Stimulated activated CD4-positive, alpha-beta T cell treated with anti-CD3 and anti-CD28 coated beads, Interleukin-4, amount 100 ng/mL, for 24 hours (primary cell): Measurements from ENCODE around the gene CT45A1.
"Not testable (repeated sequence)": the region's sequence is repeated elsewhere in the genome, so short reads cannot be mapped to it uniquely, and the experiment has no call there.

Experiments
- DNase-seq: peaks from one replicate; pipeline ENCODE4 v3.0.0-alpha.2; 2020

CT45A1 gene, protein sequence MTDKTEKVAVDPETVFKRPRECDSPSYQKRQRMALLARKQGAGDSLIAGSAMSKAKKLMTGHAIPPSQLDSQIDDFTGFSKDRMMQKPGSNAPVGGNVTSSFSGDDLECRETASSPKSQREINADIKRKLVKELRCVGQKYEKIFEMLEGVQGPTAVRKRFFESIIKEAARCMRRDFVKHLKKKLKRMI

DNA sequence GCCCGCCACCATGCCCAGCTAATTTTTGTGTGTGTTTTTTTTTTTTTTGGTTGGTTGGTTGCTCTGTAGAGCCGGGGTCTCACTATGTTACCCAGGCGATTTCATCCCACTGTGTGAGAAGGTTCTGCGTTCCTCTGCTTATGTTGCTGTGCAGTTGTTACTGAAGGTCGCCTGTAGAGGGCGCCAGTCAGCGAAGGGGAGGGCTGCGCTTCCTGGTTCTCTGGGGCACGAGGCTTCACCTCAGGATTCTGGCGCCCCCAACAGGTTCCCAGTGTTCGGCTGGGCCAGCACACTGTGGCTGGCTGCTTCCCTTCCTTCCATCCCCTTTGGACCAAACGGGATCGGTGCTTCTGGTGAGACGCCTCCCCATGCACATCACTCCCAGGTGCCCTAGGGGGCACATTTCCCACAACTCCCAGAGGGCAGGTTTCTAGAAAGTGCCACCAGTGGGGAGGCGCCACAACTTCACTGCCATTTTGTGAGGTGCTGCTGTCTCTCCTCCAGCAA lies at the start of gene CT45A1:
TSS of gene CT45A1 (plus strand) at position 457 of the 507 bp plus-strand sequence. CDS start 5,302 bp downstream, outside the sequence.
- DNase-seq, result not testable (repeated sequence)

DNA sequence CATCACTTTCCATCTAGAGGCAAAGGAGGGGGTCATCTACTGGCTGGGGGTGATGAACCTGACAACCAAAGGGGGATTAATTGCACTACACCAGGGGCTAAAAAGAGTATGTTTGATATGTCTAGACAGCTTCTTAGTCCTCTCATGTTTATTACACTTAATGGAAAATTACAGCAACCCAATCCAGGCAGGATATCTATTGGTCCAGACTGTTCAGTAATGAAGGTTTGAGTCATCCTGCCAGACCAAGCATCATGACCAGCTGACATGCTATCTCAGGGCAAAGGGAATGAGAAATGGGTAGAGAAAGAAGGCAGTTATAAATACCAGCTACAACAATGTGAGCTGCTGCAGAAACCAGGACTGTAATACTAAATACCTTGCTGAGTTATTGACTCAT lies 40.5 kb upstream of the CT45A1 start:
- DNase-seq, result not testable (repeated sequence)

DNA sequence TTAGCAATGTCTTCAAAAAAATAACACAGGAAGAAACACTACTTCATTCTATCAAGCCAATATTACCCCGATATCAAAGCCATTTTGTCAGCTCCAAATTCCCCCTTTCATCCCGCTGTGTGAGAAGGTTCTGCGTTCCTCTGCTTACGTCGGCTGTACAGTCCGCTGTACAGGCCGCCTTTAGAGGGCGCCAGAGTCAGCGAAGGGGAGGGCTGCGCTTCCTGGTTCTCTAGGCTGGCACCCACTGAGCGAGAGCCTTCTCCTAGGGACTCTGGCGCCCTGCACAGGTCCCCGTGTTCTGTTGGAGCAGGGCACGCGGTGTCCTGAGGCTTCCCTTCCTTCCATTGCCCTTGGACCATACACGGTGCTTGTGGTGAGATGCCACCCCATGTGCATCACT lies 25.3 kb upstream of the CT45A1 start:
- no peak for DNase-seq

DNA sequence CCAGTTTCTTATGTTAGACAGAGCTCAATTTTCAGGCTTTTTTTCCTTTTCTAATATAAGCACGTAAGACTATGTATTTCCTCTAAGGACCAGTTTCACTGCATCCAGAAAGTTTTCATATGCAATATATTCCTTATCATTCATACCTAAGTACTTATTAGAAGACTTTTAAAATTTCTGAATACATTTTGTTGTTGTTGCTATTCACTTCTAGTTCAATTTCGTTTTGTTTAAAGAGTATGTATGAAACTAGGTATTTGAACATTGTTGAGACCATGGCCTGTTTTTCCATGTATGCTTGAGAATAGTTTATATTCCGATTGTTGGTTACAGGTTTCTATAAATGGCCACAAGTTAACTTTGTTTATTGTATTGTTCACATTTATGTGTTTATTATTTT lies 18.0 kb upstream of the CT45A1 start:
- DNase-seq, result no peak

DNA sequence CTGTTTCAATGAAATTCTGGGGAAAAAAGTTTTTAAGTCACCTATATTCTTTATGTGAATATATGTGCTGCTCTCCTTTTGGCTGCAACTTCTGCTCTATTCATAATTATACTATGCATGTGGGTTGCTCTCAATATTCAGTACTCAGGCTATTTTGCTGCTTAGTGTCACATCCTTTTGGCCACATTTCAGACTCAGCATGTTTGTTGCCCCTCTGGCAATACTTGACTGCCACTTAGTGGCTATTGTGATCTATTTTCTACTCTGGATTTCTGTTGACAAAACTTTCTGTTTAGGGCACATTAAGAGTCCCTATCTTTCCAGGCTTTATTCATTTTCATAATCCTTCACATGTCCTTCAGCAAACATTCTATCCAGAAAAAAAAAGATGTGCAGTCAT lies 15.8 kb upstream of the CT45A1 start:
- no peak for DNase-seq

DNA sequence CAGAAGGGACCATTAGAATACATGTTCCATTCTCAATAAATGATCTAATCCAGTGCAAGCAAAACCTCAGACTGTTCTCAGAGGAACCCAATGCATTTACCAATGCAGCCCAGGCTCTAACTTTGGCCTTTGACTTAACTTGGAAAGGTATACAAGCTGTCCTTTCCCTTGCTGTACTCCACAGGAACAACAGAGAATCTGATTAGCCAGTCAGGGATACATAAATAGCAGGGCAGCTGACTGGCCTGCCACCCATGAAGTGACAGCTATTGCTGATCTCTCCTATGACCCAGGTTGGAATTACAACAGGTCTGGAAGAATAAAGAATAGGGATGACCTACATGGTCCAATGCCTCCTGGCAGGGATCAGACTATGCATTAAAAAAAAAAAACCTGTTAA lies 14.5 kb upstream of the CT45A1 start:
- DNase-seq, result no peak

DNA sequence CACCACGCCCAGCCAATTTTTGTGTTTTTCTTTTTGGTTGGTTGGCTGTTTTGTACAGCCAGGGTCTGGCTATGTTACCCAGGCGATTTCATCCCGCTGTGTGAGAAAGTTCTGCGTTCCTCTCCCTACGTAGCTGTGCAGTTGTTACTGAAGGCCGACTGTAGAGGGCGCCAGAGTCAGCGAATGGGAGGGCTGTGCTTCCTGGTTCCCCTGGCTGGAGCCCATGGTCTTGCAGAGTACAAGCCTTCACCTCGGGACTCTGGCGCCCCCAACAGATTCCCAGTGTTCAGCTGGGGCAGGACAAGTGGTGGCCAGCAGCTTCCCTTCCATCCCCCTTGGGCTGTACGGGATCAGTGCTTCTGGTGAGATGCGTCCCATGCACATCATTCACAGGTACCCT lies 5.6 kb upstream of the CT45A1 start:
- DNase-seq, result peak; percentile 5

DNA sequence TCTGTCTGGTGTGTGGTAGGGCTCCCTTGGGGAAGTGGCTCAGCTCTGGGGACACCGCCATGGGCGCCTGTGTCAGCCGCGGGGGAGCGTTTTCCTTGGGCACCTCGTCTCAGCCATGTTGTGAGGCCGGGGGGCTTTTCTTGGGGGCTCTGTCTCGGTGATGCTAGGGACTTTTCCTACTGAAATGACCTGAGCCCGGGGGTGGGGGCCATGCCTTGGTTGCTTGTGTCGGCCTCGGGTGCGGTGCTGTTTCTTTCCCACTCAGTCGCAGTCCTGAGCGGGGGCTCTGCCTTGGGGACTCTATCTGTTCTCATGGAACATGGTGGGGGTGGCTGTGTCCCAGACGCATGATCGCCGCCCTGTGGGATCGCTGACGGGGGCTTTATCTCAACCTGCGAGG lies 356 bp downstream of the CT45A1 start:
- DNase-seq, result no peak

DNA sequence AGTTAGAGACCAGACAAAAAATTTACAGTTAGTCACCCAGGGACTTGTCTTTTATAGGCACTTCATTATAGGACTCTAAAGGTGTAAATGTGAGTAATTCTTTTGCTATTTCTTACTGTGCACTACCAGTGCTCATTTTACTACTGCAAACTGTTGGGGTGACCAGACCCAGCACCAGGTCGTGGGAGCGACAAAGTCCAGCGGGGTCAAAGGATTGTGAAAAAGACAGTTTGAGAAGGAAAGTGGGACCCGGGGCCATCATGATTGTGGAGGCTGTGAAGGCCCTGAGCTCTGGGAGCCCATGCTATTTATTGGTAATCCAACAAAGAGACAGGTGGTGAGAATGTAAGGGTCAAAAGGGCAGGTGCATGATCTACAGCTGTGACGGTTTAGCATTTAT lies 21.2 kb downstream of the CT45A1 start:
- not testable (repeated sequence) for DNase-seq

DNA sequence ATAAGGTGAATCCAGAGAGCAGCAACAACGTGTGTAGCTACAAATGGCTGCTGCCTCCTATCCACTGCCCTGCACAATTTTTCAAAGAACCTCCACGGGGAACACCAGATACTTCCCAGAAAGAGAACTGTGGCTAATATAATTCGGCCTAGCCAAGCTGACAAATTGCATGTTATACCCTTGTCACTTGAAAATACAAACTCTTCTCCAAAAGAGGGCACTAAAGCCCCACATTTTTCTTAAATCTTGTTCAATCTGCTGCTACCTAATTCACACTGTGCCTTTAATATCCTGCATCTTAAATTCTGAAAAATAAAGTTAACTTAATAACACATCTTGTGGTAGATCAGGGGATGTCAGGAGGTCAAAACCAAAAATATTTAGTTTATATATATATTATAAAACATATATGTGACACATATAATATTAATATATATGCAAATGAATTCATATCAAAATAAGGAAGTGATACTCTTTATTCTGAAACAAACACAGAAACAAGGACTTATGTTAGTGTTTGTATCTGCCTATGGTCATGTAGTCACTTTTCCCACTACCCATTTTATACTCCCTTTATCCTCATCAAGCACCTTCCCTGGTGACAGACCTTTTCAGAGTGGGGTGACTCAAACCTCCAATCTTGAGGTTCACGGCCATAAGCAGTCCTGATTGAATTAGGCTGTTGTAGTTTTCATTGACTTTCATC lies 24.1 kb downstream of the CT45A1 start:
- DNase-seq, result no peak

DNA sequence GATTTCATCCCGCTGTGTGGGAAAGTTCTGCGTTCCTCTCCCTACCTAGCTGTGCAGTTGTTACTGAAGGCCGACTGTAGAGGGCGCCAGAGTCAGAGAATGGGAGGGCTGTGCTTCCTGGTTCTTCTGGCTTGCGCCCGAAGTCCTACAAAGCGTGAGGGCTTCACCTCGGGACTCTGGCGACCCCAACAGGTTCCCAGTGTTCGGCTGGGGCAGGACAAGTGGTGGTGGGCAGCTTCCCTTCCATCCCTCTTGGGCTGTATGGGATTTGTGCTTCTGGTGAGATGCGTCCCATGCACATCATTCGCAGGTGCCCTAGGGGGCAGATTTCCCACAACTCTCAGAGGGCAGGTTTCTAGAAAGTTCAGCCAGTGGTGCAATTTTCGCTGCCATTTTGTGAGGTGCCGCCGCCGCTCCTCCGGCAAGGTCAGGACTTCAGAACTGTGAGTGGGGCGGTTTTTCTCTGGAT lies 27.3 kb downstream of the CT45A1 start:
- DNase-seq, result peak; percentile 50

DNA sequence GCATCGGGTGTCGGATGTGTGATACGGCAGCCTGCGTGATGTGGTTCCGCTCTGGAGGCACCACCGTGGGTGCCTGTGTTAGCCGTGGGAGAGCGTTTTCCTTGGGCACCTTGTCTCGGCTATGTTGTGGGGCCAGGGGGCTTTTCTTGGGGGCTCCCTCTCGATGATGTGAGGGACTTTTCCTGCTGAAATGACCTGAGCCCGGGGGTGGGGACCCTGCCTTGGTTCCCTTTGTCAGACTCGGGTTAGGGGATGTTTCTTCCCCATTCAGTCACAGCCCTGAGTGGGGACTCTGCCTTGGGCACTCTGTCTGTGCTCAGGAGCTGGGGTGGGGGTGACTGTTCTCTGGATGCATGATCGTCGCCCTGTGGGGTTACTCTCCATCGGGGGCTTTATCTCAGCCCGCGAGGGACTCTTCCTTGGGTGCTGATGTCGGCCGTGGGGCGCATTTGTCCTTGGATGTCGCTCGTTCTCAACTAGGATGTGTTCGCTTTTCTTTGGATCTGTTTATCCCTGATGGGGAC lies 27.8 kb downstream of the CT45A1 start:
- no peak for DNase-seq

DNA sequence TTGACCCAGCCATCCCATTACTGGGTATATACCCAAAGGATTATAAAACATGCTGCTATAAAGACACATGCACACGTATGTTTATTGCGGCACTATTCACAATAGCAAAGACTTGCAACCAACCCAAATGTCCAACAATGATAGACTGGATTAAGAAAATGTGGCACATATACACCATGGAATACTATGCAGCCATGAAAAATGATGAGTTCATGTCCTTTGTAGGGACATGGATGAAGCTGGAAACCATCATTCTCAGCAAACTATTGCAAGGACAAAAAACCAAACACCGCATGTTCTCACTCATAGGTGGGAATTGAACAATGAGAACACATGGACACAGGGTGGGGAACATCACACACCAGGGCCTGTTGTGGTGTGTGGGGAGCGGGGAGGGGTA lies 31.3 kb downstream of the CT45A1 start:
- DNase-seq, result not testable (repeated sequence)

DNA sequence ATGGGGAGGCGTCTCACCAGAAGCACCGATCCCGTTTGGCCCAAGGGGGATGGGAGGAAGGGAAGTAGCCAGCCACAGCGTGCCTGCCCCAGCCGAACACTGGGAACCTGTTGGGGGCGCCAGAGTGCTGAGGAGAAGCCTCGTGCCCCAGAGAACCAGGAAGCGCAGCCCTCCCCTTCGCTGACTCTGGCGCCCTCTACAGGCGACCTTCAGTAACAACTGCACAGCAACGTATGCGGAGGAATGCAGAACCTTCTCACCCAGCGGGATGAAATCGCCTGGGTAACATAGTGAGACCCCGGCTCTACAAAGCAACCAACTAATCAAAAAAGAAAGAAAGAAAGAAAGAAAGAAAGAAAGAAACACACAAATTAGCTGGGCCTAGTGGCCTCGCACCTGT lies 54.7 kb downstream of the CT45A1 start, which contains the start of gene CT45A3:
TSS of gene CT45A3 (minus strand) at position 101 of the 400 bp plus-strand sequence. CDS start 3,747 bp downstream, outside the sequence.
- DNase-seq, result not testable (repeated sequence)
